ENCODE data around the gene ZNHIT2.
"Not testable (repeated sequence)": the region's sequence is repeated elsewhere in the genome, so short reads cannot be mapped to it uniquely, and the experiment has no call there.

The ZNHIT2 gene

GRCh38 chr11:65117206-65118096 is at the start of gene ZNHIT2:
TSS of gene ZNHIT2 (minus strand) at chr11:65117701. CDS start at chr11:65117653, 48 bp downstream.
- DNase-seq (ENCODE audit: extremely low read depth in 1 of 2, low read depth in 1 of 2) = peak; percentile 99 to 100

DNA sequence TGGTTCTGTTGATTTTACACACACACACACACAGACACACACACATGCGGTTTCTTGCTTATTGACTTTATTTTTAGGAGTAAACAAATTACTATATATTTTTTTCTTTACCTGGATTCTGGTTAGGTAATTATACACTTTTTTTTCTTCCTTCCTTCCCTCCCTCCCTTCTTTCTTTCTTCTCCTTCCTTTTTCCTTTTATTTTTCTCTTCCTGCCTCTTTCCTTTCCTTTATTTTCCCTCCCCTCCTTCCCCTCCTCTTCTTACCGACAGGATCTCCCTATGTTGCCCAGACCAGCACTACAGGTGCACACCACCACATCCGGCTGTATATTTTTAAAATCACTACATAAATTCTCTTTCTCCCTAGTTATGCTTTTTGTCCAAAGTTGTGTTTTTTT is 49.4 kb upstream of the ZNHIT2 start:
- DNase-seq (ENCODE audit: extremely low read depth in 1 of 2, low read depth in 1 of 2) = no peak

DNA sequence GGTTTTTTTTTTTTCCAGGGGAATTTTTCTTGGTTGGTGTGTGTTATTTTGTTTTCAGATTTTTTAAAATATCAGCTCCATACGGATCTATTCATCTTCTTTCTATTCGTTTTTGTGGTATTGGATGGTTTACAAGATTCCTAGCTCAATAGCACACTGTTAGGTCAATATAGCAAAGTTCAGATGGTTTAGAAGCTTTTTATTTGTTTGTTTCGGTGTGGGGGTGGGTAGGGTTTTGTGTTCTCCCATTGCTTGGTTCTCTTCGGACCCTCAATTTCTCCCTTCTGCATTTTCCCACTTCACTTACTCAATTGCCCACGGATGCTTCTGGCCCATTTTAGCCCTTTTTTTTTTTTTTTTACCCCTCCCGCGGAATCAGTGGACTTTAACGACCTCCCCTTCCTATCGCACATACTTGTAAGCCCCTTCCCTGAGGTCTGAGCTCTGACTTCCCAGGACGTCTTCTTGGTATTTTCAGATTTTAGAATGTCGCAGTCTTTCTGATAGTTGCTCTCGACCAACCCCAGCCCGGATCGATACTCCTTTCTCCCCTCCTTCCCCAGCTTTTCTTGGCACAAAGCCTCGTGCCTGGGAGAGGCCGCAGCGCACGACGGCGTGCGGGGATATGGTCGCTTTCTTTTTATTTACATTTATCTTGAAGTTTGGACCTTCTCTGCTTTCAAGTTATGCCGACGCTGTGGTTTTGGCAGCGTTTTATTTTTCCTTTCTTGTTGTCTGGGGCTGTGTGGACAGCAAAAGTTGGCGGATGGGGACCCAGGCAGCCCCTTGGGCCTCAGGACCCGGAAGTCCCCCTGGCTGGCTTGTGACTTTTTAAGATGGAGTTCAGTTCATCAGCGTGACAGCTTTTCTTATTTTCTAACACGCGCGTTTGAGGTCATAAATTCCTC is 48.2 kb upstream of the ZNHIT2 start:
- no peak for DNase-seq (ENCODE audit: extremely low read depth in 1 of 2, low read depth in 1 of 2)

DNA sequence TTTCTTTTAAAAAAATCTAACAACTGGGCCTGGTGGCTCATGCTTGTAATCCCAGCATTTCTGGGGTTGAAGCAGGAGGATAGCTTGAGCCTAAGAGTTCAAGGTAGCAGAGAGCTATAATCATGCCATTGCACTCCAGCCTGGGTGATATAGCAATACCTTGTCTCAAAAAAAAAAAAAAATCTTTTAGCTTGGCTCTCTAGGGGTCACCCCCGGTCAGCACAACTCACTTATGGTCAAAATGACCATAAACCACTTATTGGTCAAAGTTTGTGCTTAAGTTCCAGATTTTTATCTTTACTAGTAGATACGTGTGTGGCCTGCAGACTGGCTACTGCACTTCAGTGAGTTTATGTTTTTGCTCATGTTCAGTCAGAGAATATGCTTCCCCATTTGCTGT is 46.2 kb upstream of the ZNHIT2 start:
- no peak for DNase-seq (ENCODE audit: extremely low read depth in 1 of 2, low read depth in 1 of 2)

- no peak for DNase-seq (ENCODE audit: extremely low read depth in 1 of 2, low read depth in 1 of 2)
These were observed 43.1 kb upstream of the ZNHIT2 start for GRCh38 chr11:65160643-65161042.

- no peak for DNase-seq (ENCODE audit: extremely low read depth in 1 of 2, low read depth in 1 of 2)
These were observed 41.5 kb upstream of the ZNHIT2 start for GRCh38 chr11:65159012-65159411.

DNA sequence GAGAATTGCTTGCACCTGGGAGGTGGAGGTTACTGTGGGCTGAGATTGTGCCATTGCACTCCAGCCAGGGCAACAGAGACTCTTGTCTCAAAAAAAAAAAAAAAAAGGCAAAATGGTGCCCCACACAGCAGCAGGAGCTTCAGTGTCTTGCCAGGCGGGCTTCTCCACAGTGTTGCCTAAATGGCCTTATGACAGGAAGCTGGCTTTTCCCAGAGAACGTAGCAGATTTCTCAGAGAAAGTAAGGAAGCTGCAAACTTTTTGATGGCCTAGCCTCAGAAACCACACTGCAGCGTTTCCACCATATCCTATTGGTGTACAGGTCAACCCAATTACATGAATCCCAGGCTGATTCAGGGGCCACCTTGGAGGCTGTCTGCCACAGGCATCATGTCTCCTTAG is 39.8 kb upstream of the ZNHIT2 start:
- no peak for DNase-seq (ENCODE audit: extremely low read depth in 1 of 2, low read depth in 1 of 2)

DNA sequence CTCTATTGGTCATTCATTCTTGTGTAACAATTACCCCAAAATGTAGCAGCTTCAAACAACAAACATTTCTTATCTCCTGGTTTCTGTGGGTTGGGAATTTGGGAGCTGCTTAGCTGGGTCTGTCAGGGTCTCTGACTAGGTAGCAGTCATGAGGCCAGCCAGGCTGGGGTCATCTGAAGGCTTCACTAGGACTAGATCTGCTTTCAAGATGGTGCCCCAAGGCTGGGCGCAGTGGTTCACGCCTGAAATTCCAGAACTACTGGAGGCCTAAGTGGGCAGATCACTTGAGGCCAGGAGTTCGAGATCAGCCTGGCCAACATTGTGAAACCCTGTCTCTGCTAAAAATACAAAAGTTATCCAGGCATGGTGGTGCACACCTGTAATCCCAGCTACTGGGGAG is 39.4 kb upstream of the ZNHIT2 start:
- no peak for DNase-seq (ENCODE audit: extremely low read depth in 1 of 2, low read depth in 1 of 2)

GRCh38 chr11:65156256-65156655 is 38.8 kb upstream of the ZNHIT2 start:
- DNase-seq (ENCODE audit: extremely low read depth in 1 of 2, low read depth in 1 of 2) = no peak

DNA sequence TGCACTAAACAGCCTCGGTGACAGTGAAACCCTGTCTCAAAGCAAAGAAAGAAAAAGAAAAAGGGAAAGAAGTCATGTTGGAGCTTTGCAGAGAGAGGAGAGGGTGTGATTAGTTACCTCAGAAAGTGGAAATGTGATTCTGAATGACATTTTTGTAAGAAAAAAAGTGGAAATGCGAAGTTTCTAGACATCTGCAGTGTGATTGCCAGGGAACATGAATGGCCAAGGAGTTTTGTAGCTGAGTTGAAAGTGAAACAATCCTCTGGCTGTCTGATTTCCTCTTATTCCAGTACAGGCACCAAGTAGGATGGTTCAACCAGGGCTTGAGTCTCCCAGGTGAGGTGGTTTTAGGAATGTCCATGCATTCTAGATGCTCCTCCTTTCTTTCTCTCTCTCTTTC is 34.6 kb upstream of the ZNHIT2 start:
- no peak for DNase-seq (ENCODE audit: extremely low read depth in 1 of 2, low read depth in 1 of 2)

DNA sequence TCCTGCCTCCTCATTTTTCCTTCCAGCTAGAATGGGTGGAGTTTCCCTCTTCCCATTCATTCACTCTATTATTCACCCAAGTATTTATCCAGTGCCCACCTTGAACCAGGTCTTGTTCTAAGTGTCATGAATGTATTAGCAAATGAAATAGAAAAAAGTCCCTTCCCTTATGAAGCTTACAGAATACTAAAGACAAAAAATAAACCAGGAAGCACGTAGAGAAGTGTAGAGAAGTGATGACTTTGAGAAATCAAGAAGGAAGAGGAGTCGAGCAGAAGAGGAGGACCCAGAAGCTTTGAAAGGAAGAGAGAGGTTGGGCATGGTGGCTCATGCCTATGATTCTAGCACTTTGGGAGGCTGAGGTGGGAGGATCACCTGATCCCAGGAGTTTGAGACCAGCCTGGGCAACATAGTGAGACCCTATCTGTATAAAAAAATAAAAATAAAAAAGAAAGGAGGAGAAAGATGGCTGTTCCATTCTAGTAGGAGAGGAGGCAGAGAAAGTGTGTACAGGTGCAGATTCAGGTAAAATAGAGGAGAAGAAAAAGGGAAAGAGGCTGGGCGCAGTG is 33.9 kb upstream of the ZNHIT2 start:
- DNase-seq (ENCODE audit: extremely low read depth in 1 of 2, low read depth in 1 of 2) = no peak

DNA sequence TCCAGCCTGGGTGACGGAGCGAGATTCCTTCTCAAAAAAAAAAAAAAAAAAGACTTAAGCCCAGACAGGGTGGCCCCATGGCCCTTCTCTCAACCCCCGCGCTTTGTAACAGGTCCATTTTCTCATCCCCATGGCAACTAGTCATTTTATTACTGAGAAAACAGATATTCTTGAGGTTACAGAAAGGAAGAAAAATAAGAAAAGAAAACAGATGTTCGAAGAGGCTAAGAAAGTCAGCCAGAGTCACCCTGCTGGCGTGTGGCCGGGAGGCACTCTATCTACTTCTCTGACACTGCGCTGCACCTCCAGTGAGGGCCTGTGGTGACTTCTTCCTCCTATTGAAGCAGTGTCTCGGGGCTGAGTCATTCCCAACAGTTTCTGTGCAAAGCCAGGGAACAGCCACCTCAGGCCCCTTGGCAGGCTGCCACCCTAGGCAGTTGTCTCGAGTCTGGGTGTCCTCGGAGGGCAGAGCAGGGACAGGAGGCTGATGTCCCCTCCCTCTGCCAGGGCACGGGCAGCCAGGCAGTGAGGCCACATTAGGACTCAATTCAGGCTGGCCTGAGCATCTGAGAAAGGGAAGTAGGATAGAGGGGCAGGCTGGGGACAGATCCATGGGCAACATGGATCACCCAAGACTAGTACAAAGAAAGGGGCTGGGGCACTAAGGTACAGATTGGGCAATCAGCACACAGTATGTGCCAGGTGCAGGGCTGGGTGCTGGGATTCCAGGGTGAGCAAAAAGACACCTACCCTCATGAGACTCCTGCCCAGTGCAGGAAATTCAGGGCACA is 33.2 kb upstream of the ZNHIT2 start:
- peak in 1 of 2 donors; percentile 47 for DNase-seq (ENCODE audit: extremely low read depth in 1 of 2, low read depth in 1 of 2)

DNA sequence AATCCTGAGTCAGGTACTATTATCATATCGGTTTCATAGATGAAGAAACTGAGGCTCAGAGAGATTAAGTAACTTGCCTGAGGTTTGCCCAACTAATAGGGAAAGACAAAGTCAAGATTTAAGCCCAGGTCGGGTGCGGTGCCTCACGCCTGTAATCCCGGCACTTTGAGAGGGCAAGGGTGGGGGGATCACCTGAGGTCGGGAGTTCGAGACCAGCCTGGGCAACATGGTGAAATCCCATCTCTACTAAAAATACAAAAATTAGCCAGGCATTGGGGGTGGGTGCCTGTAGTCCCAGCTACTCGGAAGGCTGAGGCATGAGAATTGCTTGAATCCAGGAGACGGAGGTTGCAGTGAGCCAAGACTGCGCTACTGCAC is 32.6 kb upstream of the ZNHIT2 start:
- DNase-seq (ENCODE audit: extremely low read depth in 1 of 2, low read depth in 1 of 2) = not testable (repeated sequence)

DNA sequence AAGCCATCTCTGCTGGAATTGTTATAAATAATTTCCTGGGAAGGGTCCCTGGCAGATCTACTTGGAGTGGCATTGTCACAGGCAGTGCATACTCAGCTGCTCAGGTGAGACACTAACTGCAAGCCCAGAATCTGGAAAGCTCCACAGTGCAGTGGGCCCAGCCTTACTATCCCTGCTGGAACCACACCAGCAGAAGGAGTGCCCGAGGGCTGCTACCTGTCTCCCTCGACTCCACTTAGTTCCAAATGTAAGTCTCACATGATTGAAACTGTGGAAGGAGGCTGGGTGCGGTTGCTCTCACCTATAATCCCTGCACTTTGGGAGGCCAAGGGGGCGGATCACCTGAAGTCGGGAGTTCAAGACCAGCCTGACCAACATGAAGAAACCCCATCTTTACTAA is 31.2 kb upstream of the ZNHIT2 start:
- no peak for DNase-seq (ENCODE audit: extremely low read depth in 1 of 2, low read depth in 1 of 2)

DNA sequence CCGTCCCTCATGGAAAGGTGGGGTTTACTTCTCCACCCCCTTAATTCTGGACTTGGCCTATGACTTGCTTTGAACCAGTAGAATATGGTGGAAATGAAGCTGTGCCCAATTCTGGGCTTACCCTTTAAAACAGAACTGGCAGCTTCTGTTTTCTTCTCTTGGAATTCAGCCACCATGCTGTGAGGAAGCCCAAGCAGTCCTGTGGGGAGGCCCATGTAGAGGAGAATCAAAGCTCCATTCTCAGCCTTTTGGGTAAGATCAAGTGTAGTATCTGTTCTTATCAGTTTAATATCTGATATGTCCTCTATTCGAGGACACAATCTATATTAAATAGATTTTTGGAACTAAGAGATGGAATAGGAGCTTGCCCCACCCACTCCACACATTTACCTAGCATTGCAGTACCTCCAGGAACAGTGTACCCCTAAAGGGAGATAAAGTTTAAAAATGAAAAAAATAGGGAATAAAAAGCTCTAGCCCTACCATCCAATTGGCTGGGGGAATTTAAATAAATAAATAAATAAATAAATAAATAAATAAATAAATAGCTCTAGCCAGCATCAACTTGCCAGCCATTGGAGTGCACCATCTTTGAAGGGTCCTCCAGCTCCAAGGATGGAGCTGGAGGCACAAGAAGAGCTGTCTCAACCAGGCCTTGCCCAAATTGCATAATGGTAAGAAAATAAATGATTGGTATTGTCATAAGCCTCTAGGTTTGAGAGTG is 30.0 kb upstream of the ZNHIT2 start:
- no peak for DNase-seq (ENCODE audit: extremely low read depth in 1 of 2, low read depth in 1 of 2)

DNA sequence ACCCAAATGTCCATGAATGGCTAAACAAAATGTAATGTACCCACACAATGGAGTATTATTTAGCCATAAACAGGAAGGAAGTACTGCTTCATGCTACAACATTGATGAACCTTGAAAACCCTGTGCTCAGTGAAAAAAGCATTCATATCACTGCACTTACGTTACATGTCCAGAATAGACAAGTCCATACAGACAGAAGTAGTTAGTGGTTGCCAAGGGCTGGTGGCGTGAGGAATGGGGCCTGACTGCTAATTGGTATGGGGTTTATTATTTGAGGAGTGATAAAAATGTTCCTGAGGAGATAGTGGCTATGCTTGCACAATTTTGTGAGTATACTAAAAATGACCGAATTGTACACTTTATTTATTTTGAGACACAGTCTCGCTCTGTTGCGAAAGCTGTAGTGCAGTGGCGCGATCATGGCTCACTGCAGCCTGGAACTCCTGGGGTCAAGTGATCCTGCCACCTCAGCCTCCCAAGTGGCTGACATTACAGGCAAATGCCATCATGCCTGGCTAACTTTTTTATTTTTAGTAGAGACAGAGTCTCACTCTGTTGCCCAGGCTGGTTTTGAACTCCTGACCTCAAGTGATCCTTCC is 24.5 kb upstream of the ZNHIT2 start:
- no peak for DNase-seq (ENCODE audit: extremely low read depth in 1 of 2, low read depth in 1 of 2)

GRCh38 chr11:65136515-65137096 is 19.1 kb upstream of the ZNHIT2 start:
- DNase-seq (ENCODE audit: extremely low read depth in 1 of 2, low read depth in 1 of 2) = no peak

GRCh38 chr11:65135633-65136145 is 18.2 kb upstream of the ZNHIT2 start:
- DNase-seq (ENCODE audit: extremely low read depth in 1 of 2, low read depth in 1 of 2) = no peak

Measured in stimulated activated CD8-positive, alpha-beta memory T cell treated with anti-CD3 and anti-CD28 coated beads, Interleukin-7, amount 100 ng/mL, for 48 hours (primary cell).